ENCODE data around the gene TIAM2.

GRCh38 chr6:155014670-155015300, 19.7 kb downstream of the TIAM2 start:
- TF ChIP-seq POLR2AphosphoS5 (IDR thresholded peaks at IDR 0.05; ENCODE audit: borderline replicate concordance, low read depth, low read length) (no peak), EZH2 (IDR thresholded peaks at IDR 0.05) (no peak), FOXP2 (optimal IDR thresholded peaks at IDR 0.05; ENCODE audit: control extremely low read depth, extremely low read length, insufficient read depth) (no peak)
